Pancreas (tissue), 10 donors: ENCODE results near the gene CPOX. TPM values are rescaled to one million over a fixed set of nuclear protein-coding genes. Genes with fewer than 3 reads are reported as not detected.

Experiments used
- ATAC-seq, 4 donors: fragments of 200-7000 bp; cut with Tn5 transposase; one replicate each; pipeline versions ENCODE4 v1.8.0 to v1.9.1; 2020; ENCODE audit warnings: mild to moderate bottlenecking in 4 of 4, moderate library complexity in 4 of 4
- DNase-seq, 6 donors: peaks; one replicate each; pipeline ENCODE4 v3.0.0-alpha.2; 2020
- FAIRE-seq: peaks from 2 replicates; lab custom pipeline; 2012; peaks lifted over from hg19 to GRCh38; lab: Jason Lieb, UNC
- H3K27ac ChIP-seq, 4 donors: fragments of 200-600 bp; sonication (generic); 1 replicate in 3 of 4; 2 replicates in 1 of 4; pipeline versions ENCODE4 v1.5.0 to v1.8.0; 2020
- H3K27me3 ChIP-seq, 4 donors: fragments of 200-600 bp; one replicate each; pipeline ENCODE4 v1.8.0; 2021
- H3K36me3 ChIP-seq, 3 donors: fragments of 200-600 bp; sonication (generic) in 1 of 3; one replicate each; pipeline versions ENCODE4 v1.5.0 to v1.8.0; 2020 to 2021
- H3K4me1 ChIP-seq, 3 donors: fragments of 200-600 bp; one replicate each; pipeline ENCODE4 v1.8.0; 2021
- H3K4me3 ChIP-seq, 4 donors: fragments of 200-600 bp; sonication (generic) in 2 of 4; one replicate each; pipeline versions ENCODE4 v1.5.0 to v1.8.0; 2020 to 2021
- H3K9me3 ChIP-seq, 4 donors: fragments of 200-600 bp; one replicate each; pipeline ENCODE4 v1.8.0; 2021
- WGBS, 2 donors: extraction: QIAGEN DNeasy Blood & Tissue Kit; methylation state at CpG; one replicate each; pipeline ENCODE4 v1.1.7; 2013; 5-methylcytosine and 5-hydroxymethylcytosine counted together
- intact Hi-C, 3 donors: fragments of 100-400 bp; cut with DNase I; formaldehyde crosslinking; loops; one replicate each; pipeline versions ENCODE4 v1.11.1 to v1.14.2; 2022
- polyA plus RNA-seq, 2 donors: library from polyadenylated mRNA; stranded (reverse); fragments of 200-250 nt; gene quantifications; one replicate each; pipeline ENCODE4 v1.2.3, GENCODE V29; 2013
- total RNA-seq, 6 donors: library from RNA; stranded (reverse); fragmentation: NEBNext Ultra II Directional in 4 of 6; extraction: Animal tissue kit (Norgen Biotek cat#: 25700) in 4 of 6; gene quantifications; one replicate each; pipeline versions ENCODE4 v1.2.1 to v1.2.4, GENCODE V29; 2021 to 2023
- TF ChIP-seq, protein P1 (sequence below), 4 donors: fragments of 200-600 bp; sonication (generic) in 3 of 4; IDR thresholded peaks; one replicate each; pipeline versions ENCODE4 v1.5.0 to v1.8.0; 2021; ENCODE audit warnings: antibody characterized with exemption in 4 of 4
- donor health status: healthy with polysubstance abuse.
- donor health status: DM: no; HTN: no; CAD: no; lungs with moderate emphysema.
- donor health status: DM: no; HTN: no; CAD: no.
- donor health status: control.
- donor health status: control.
- donor health status: Bipolar disorder and iron deficiency.
- donor health status: DM: yes; HTN: yes; CAD: no.
- donor health status: DM: no; HTN: no; CAD: no.
- donor health status: DM: no; HTN: no; CAD: no.
- donor health status: DM: yes; HTN: yes; CAD: no.

CPOX gene
- total and polyA plus RNA-seq, 8 donors = 4.1 to 9.8 (median 5.9) TPM

DNA sequence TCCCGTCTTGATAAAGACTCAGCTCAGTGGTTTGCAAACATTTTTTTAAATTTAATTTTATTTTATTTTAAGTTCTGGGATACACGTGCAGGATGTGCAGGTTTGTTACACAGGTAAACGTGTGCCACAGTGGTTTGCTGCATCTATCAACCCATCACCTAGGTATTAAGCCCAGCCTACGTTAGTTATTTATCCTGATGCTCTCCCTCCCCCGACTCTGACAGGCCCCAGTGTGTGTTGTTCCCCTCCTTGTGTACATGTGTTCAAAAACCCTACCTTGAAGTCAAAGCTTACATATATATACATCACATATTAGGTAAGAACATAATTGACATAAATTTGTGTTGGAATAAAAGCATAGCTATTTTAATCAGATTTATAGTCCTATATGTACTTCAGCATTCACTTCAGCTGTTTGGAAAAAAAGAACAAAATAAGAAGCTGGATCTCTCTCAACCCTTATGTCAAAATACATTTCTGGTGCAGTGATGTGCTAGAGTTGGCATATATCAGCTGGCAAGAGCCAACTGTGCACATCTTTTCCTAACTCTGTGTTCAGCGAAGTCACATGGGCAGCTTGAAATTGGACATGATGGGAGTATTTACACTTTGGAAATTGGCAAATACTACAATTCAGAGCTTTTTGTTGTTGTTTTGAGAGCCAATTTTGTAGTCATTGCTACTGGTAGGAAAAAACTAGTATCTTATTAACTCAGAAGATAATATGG lies 35.1 kb downstream of the CPOX start:
- 46 to 56% methylated on average over 6 of the region's 6 CpGs for WGBS, 2 donors
- Histone ChIP-seq H3K4me1 (no peaks in the 10 kb centered on the region), H3K27me3 (peaks cover 0 to 5% (median 2%) of the 10 kb centered on the region in 4 donors), H3K4me3 (no peak overlapping the region), H3K9me3 (no peaks in the 10 kb centered on the region), H3K36me3 (no peaks in the 10 kb centered on the region), H3K27ac (no peak overlapping the region)
- no peak for FAIRE-seq
- ATAC-seq = no peak
- intact Hi-C loops = no loop called here
- TF ChIP-seq, protein P1, sequence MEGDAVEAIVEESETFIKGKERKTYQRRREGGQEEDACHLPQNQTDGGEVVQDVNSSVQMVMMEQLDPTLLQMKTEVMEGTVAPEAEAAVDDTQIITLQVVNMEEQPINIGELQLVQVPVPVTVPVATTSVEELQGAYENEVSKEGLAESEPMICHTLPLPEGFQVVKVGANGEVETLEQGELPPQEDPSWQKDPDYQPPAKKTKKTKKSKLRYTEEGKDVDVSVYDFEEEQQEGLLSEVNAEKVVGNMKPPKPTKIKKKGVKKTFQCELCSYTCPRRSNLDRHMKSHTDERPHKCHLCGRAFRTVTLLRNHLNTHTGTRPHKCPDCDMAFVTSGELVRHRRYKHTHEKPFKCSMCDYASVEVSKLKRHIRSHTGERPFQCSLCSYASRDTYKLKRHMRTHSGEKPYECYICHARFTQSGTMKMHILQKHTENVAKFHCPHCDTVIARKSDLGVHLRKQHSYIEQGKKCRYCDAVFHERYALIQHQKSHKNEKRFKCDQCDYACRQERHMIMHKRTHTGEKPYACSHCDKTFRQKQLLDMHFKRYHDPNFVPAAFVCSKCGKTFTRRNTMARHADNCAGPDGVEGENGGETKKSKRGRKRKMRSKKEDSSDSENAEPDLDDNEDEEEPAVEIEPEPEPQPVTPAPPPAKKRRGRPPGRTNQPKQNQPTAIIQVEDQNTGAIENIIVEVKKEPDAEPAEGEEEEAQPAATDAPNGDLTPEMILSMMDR (IDR thresholded peaks at IDR 0.05) = no peak
- DNase-seq = no peak

DNA sequence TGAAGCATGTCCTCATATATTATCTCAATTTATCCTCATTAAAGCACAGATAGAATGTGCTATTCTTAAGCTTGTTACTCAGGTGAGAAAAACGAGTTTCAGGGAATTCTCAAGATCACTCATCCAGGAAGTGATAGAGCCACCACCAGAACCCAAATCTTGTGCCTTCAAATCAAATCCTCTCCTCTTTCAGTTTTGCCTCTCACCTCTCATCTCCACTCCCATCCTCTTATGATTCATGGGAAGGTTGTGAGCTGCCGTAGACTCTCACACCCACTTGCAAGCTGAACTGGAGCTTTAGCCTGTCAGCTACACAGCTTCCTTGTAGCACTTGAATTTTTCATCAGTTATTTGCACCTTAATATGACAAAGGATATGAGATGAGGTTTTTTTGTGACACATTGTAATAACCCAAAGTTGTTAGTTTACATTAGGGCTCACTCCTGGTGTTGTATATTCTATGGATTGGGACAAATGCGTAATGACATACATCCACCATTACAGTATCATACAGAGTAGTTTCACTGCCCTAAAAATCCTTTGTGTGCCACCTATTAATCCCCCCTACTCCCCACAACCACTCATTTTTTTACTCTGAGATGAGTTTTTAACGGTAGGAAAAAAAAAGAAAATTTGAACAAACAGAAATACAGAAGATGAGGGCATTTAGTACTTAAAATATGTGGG lies 35.9 kb downstream of the CPOX start:
- no peak for DNase-seq
- intact Hi-C loops = no loop called here
- H3K27me3 ChIP-seq = peaks cover 0 to 5% (median 2%) of the 10 kb centered on the region in 4 donors
- no peak overlapping the region for H3K4me3 ChIP-seq
- TF ChIP-seq, protein P1 (IDR thresholded peaks at IDR 0.05) = no peak
- H3K36me3 ChIP-seq = no peaks in the 10 kb centered on the region
- ATAC-seq = no peak
- no peak overlapping the region for H3K27ac ChIP-seq
- H3K4me1 ChIP-seq = no peaks in the 10 kb centered on the region
- H3K9me3 ChIP-seq = no peaks in the 10 kb centered on the region
- WGBS, 2 donors = 40 to 60% methylated on average over 4 of the region's 4 CpGs
- no peak for FAIRE-seq

DNA sequence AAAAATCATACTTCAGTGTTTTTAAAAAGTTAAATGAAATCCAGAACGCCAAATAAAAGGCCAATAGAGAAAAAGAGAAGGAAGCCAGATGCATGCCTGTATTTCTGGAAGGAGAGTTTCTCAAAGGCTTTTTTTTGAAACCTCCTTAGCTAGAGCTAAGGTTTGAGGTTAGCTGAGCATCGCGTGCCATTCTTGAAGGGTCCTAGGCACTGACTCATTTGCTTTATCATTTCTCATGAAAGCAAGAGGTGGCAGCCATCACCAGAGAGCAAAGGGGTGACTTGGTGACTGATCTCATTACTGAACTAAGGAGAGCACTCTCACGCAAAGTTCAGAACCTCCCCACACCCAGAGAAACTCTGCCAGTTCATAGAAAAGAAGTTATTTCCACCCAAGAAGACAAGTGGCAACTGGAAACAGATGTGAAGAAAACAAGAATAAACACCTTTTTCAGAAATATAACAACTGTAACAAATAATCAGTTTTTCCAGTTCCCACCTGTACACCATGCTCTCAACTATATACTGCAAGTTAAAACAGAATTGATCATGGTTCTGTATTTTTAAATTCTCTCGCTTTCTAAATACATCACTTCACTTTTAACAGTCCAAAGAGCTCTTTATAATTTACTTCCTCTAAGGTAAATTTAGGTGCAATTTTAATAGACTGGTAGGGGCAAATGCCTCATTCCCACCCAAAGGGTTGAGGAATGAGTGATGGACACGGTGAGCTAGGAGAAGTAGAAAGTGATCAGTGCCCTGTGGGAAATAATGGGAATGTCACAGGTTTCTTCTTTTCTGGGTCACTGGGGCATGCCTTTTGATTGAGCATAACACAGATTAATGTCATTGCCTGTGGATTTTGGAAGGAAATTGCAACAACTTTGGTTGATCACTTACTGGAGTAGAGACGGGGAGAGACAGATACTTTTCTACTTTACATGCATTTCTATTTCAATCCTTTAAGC lies 37.0 kb downstream of the CPOX start:
- Histone ChIP-seq H3K4me1 (no peaks in the 10 kb centered on the region), H3K36me3 (no peaks in the 10 kb centered on the region), H3K27ac (no peak overlapping the region), H3K4me3 (no peak overlapping the region), H3K27me3 (peaks cover 0 to 5% (median 2%) of the 10 kb centered on the region in 4 donors), H3K9me3 (no peaks in the 10 kb centered on the region)
- DNase-seq = no peak
- no peak for ATAC-seq
- FAIRE-seq = no peak
- intact Hi-C loops = no loop called here
- TF ChIP-seq, protein P1 (IDR thresholded peaks at IDR 0.05) = no peak
- 68 to 72% methylated on average over 7 of the region's 7 CpGs for WGBS, 2 donors

DNA sequence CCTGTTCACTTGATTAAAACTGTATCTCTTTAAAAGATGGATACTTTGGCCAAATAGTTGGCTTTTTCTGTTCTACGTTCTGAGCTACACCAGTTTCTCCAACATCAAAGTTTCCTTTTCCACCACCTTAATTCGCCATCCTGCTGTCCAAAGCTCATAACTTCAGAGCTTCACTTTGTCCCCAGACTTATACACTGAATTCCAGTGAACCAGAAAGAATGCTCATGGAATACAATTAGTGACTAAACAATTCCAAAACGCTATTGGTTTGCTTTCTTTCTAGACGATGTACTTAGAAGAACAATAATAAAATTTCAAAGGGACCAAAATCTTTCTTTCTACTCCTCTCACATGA lies 38.4 kb downstream of the CPOX start:
- intact Hi-C loops = no loop called here
- Histone ChIP-seq H3K27me3 (peaks cover 0 to 5% (median 2%) of the 10 kb centered on the region in 4 donors), H3K9me3 (no peaks in the 10 kb centered on the region), H3K4me1 (no peaks in the 10 kb centered on the region), H3K4me3 (no peak overlapping the region), H3K27ac (no peak overlapping the region), H3K36me3 (no peaks in the 10 kb centered on the region)
- ATAC-seq = no peak
- DNase-seq = no peak
- FAIRE-seq = no peak
- WGBS, 2 donors = 50 to 56% methylated on average over 4 of the region's 4 CpGs
- TF ChIP-seq, protein P1 (IDR thresholded peaks at IDR 0.05) = no peak
